ENCODE results near the gene CHTOP. TPM values are rescaled to one million over a fixed set of nuclear protein-coding genes. Genes with fewer than 3 reads are reported as not detected.

CHTOP gene
- total and polyA plus RNA-seq, 2 of the 4 experiments (the other 2 are of a cell fraction): 33.9 to 50.8 TPM

DNA sequence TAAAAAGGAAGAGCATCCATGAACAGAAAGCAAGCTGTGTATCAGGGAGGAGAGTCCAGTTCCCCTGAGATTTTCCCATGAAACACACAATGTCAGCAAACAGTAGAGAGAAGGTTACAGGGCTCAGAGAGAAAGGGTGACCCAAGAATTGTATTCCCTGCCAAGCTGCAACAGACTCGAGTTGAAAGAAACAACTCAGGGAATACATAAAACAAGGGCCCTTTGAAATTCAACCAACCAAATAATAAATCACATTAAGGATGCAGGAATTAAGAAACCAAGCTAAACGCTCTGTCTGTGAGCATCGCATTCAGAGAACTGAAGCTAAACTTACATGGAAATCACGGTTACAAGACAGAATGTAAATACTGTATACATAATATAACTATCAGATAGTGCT lies 41.1 kb upstream of the CHTOP start:
- no peak overlapping the region for H2AFZ ChIP-seq (replicated peaks; ENCODE audit: low read length, poor library complexity)
- H3K9ac ChIP-seq (ENCODE audit: low read depth, low read length): no peak overlapping the region; the same call in 1 of the 2 replicates
- intact Hi-C loops (cut with micrococcal nuclease) (no loop called here), dilution Hi-C loops (cut with HindIII; ENCODE audit: low sequenced_read_pairs, unreplicated experiment) (no loop called here), in situ Hi-C loops (cut with MboI; ENCODE audit: low sequenced_read_pairs) (no loop called here)
- no peaks in the 10 kb centered on the region for H4K20me1 ChIP-seq (ENCODE audit: insufficient read depth, low read length)
- 0 out of 2 replicates have a peak, but pooled peaks have one; percentile 47 for ATAC-seq (ENCODE audit: low read depth)
- no peak for TF ChIP-seq BHLHE40 (IDR thresholded peaks at IDR 0.05; ENCODE audit: low read depth, low read length)
- 0 out of 2 replicates have a peak, but pooled peaks cover 3% of the 10 kb centered on the region for H3K4me1 ChIP-seq (ENCODE audit: control insufficient read depth, insufficient read depth, low read length)
- H3K79me1 ChIP-seq (ENCODE audit: low read depth in 1 of 2, low read length in 2 of 2): peaks cover 0 to 5% of the 10 kb centered on the region in 2 experiments; a peak in 2 of 4 replicates
- H2BK15ac ChIP-seq (ENCODE audit: low read depth, low read length): no peak overlapping the region
- no peak for DNase-seq
- H2AK9ac ChIP-seq (replicated peaks; ENCODE audit: low read depth, low read length, poor library complexity): no peak overlapping the region
- H4K91ac ChIP-seq (ENCODE audit: insufficient read depth, low read depth, low read length): no peak overlapping the region
- no peak overlapping the region for H2BK20ac ChIP-seq (ENCODE audit: low read depth, low read length)
- H2AK5ac ChIP-seq (ENCODE audit: low read depth, low read length): no peak overlapping the region
- BruUV-seq (replicated peaks): no TSS peak
- WGBS, 2 experiments (ENCODE audit: extremely low coverage in 2 of 2, insufficient read length in 1 of 2): 0% methylated on average over 1 of the region's 4 CpGs; no CpG with 5 or more reads in 1 of the 2 experiments
- H3K56ac ChIP-seq (ENCODE audit: extremely low read depth, insufficient read depth, low read length): no peak overlapping the region
- H4K5ac ChIP-seq (ENCODE audit: low read depth, low read length): no peak overlapping the region
- no peak overlapping the region for H3K18ac ChIP-seq (ENCODE audit: low read depth, low read length)
- H4K8ac ChIP-seq (ENCODE audit: low read depth in 2 of 2, low read length in 2 of 2): no peak overlapping the region
- CTCF ChIA-PET: interaction anchor here (0.8 to 1.1 kb wide), 2 partner anchors 20 to 35 kb away, joined by 3 read pairs; partner anchors contain the start of gene S100A13
- 0 out of 2 replicates have a peak overlapping the region, but pooled peaks have one; percentile 55 for H3K14ac ChIP-seq (replicated peaks; ENCODE audit: low read depth, low read length)
- H3K4me2 ChIP-seq (ENCODE audit: low read depth, low read length): no peak overlapping the region; the same call in 1 of the 2 replicates
- H3K36me3 ChIP-seq (ENCODE audit: control insufficient read depth, insufficient read depth, low read length): no peaks in the 10 kb centered on the region
- no peaks in the 10 kb centered on the region for H3K9me3 ChIP-seq (ENCODE audit: control insufficient read depth, insufficient read depth, low read length)
- no peak overlapping the region for H3K4me3 ChIP-seq (ENCODE audit: insufficient read depth, low read depth, low read length)
- no peak overlapping the region for H2BK120ac ChIP-seq (ENCODE audit: low read depth, low read length)
- no peak overlapping the region for H2BK5ac ChIP-seq (ENCODE audit: low read depth, low read length, poor library complexity, severe bottlenecking)
- no peak overlapping the region for H3K27ac ChIP-seq (ENCODE audit: insufficient read depth, low read length)
- no peaks in the 10 kb centered on the region for H3K27me3 ChIP-seq (ENCODE audit: control insufficient read depth, insufficient read depth, low read length)
- H3K9me1 ChIP-seq (ENCODE audit: insufficient read depth, low read length): no peaks in the 10 kb centered on the region; the same call in 1 of the 2 replicates
- H3K23ac ChIP-seq (ENCODE audit: low read depth, low read length): no peak overlapping the region
- H3K4ac ChIP-seq (ENCODE audit: low read depth, low read length): no peak overlapping the region
- POLR2A ChIA-PET (ENCODE audit: unreplicated experiment): no interaction called here
